ENCODE measurements around the gene CHD6. TPM values are rescaled to one million over a fixed set of nuclear protein-coding genes. Genes with fewer than 3 reads are reported as not detected.

CHD6 gene
- total and polyA plus RNA-seq, 8 donors: 9.8 to 32.6 (median 19.5) TPM

DNA sequence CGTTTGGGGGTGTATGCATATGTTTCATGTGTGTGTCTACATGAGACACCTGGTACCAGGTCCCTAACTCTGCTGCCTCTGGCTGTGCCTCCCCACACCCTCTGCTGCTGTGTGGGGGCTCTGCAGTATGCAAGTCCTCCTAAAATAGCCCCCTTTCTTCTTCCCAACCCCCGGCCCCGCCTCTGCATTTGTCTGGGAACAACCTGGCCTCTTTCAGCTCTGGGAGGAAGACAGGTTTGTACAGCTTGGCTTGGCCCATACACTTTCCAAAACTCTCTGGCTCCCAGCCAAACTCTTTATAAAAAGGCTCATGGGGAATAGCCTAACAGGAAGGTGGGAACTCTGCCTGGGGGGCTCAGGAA lies 224.5 kb downstream of the CHD6 start:
- DNase-seq: no peak
- intact Hi-C loops (cut with DNase I): no loop called here
- H3K36me3 ChIP-seq: no peaks in the 10 kb centered on the region
- no peak overlapping the region for H3K27ac ChIP-seq
- 44 to 60% methylated on average over 3 of the region's 3 CpGs for WGBS, 2 donors
- no peak for ATAC-seq
- H3K27me3 ChIP-seq: no peaks in the 10 kb centered on the region
- TF ChIP-seq, protein P1, sequence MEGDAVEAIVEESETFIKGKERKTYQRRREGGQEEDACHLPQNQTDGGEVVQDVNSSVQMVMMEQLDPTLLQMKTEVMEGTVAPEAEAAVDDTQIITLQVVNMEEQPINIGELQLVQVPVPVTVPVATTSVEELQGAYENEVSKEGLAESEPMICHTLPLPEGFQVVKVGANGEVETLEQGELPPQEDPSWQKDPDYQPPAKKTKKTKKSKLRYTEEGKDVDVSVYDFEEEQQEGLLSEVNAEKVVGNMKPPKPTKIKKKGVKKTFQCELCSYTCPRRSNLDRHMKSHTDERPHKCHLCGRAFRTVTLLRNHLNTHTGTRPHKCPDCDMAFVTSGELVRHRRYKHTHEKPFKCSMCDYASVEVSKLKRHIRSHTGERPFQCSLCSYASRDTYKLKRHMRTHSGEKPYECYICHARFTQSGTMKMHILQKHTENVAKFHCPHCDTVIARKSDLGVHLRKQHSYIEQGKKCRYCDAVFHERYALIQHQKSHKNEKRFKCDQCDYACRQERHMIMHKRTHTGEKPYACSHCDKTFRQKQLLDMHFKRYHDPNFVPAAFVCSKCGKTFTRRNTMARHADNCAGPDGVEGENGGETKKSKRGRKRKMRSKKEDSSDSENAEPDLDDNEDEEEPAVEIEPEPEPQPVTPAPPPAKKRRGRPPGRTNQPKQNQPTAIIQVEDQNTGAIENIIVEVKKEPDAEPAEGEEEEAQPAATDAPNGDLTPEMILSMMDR (IDR thresholded peaks at IDR 0.05): no peak
- FAIRE-seq: no peak
- H3K4me3 ChIP-seq: no peak overlapping the region
- H3K4me1 ChIP-seq: no peaks in the 10 kb centered on the region
- no peaks in the 10 kb centered on the region for H3K9me3 ChIP-seq

DNA sequence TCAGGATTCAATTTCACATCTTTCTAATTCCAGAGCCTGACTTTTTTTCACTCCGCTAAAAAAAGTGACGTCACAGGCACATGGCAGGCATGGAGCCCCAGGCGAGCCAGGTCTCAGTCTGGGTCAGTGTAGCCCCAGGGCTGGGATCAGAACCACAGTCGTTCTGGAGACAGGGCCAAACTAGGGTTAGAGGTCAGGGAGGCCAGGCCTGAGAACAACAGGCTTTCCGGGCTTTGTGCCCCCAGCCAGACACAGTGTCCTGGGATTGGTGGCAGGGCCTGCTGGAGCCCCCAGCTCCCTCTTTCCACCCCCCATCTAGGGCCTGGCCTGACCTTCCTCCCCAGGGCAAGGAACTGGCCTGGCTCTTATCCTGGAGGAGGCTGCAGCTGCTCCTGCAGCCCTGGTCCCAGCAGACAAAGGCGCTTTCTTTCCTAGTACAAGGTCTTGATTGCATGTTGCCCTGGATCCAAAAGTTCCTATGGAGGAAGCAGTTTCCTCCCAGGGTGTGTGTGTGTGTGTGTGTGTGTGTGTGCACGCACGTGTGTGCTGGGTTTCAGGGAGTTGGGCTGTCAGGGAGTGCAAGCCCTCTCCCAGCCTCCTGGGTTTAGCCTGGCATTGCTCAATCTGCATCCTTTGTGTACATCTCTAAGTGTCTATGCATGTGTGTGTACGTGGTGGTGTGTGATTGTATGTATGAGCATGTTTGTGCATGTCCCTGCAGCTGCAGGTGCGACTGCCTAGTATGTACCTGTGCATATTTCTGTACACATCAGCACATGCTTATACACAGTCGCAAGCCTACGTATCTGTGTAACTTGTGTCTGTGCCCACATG lies 225.1 kb downstream of the CHD6 start:
- intact Hi-C loops (cut with DNase I): no loop called here
- WGBS, 2 donors: 79 to 80% methylated on average over 12 of the region's 12 CpGs
- DNase-seq (peak in 1 of 6 donors; percentile 17), FAIRE-seq (no peak), ATAC-seq (peak in 2 of 4 donors; percentile 25 to 28)
- TF ChIP-seq, protein P1 (IDR thresholded peaks at IDR 0.05): no peak
- Histone ChIP-seq H3K27me3 (no peaks in the 10 kb centered on the region), H3K4me3 (no peak overlapping the region), H3K27ac (no peak overlapping the region), H3K4me1 (no peaks in the 10 kb centered on the region), H3K36me3 (no peaks in the 10 kb centered on the region), H3K9me3 (no peaks in the 10 kb centered on the region)

DNA sequence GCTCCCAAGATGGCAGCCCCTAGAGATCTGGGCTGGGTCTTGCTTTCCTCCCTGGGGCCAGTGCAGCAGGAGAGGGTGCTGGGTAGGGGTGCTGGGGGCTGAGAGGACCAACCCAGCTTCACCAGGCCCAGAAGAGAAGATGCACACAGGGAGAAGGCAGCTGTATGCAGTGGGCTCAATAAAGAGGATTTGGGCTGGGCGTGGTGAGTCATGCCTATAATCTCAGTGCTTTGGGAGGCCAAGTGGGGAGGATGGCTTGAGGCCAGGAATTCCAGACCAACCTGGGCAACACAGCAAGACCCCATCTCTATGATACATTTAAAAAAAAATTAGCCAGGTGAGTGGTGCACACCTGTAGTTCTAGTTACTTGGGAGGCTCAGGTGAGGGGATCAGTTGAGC lies 225.9 kb downstream of the CHD6 start:
- no peaks in the 10 kb centered on the region for H3K27me3 ChIP-seq
- H3K4me1 ChIP-seq: no peaks in the 10 kb centered on the region
- no peaks in the 10 kb centered on the region for H3K36me3 ChIP-seq
- TF ChIP-seq, protein P1 (IDR thresholded peaks at IDR 0.05): no peak
- intact Hi-C loops (cut with DNase I): no loop called here
- DNase-seq (no peak), ATAC-seq (no peak), FAIRE-seq (no peak)
- no peaks in the 10 kb centered on the region for H3K9me3 ChIP-seq
- no peak overlapping the region for H3K27ac ChIP-seq
- WGBS, 2 donors: 100% methylated on average over 1 of the region's 1 CpG
- no peak overlapping the region for H3K4me3 ChIP-seq

DNA sequence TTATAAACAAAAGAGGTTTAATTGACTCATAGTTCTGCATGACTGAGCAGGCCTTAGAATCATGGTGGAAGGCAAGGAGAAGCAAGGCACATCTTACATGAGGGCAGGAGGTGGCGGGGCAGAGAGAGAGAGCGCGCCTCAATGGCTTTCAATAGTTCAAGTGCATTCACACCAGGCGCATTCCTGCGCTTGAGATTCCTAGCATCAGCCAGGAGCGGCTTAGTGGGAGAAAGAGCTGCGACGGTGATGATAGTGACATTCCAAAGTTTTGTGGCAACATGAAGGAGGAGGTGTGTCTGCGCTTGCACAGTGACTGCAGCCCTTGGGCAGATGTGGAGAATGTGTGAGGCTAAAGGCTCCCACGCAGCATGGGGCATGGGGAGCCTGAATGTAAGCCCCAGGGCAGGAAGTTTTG lies 226.6 kb downstream of the CHD6 start:
- no peak for ATAC-seq
- no peak overlapping the region for H3K27ac ChIP-seq
- no peak overlapping the region for H3K4me3 ChIP-seq
- no peaks in the 10 kb centered on the region for H3K9me3 ChIP-seq
- DNase-seq: no peak
- intact Hi-C loops (cut with DNase I): no loop called here
- H3K4me1 ChIP-seq: no peaks in the 10 kb centered on the region
- no peaks in the 10 kb centered on the region for H3K36me3 ChIP-seq
- 93 to 94% methylated on average over 10 of the region's 10 CpGs for WGBS, 2 donors
- no peaks in the 10 kb centered on the region for H3K27me3 ChIP-seq
- TF ChIP-seq, protein P1 (IDR thresholded peaks at IDR 0.05): no peak
- no peak for FAIRE-seq

DNA sequence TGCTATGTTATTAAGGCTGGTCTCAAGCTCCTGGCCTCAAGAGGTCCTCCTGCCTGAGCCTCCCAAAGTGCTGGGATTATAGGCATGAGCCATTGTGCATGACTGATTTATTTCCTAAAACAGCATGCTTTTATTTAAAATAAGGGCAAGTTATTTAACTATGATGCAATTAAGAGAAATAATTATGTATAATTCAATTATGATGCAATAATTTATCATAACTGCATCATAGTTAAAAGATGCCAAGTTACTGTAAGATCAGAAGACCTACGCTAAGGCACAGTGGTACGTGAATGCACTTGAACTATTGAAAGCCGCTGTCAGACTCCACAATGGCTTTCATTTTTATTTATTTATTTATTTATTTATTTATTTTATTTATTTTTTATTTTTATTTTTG lies 227.3 kb downstream of the CHD6 start:
- DNase-seq: no peak
- intact Hi-C loops (cut with DNase I): no loop called here
- Histone ChIP-seq H3K4me1 (no peaks in the 10 kb centered on the region), H3K36me3 (no peaks in the 10 kb centered on the region), H3K9me3 (no peaks in the 10 kb centered on the region), H3K4me3 (no peak overlapping the region), H3K27ac (no peak overlapping the region), H3K27me3 (no peaks in the 10 kb centered on the region)
- no peak for ATAC-seq
- TF ChIP-seq, protein P1 (IDR thresholded peaks at IDR 0.05): no peak
- no peak for FAIRE-seq
- WGBS, 2 donors: 98% methylated on average over 3 of the region's 3 CpGs

All from pancreas (tissue), 10 donors.